HG03025 (cell line): ENCODE data around the gene CLASP1.
"Not testable (repeated sequence)": the region's sequence is repeated elsewhere in the genome, so short reads cannot be mapped to it uniquely, and the experiment has no call there.

Experiments used
- ATAC-seq: cut with Tn5 transposase; IDR thresholded peaks from one replicate; pipeline ENCODE4 v1.9.1; 2021; ENCODE audit warnings: mild to moderate bottlenecking, moderate library complexity; ENCODE audit not compliant: unreplicated experiment, low FRiP score

Gene CLASP1

DNA sequence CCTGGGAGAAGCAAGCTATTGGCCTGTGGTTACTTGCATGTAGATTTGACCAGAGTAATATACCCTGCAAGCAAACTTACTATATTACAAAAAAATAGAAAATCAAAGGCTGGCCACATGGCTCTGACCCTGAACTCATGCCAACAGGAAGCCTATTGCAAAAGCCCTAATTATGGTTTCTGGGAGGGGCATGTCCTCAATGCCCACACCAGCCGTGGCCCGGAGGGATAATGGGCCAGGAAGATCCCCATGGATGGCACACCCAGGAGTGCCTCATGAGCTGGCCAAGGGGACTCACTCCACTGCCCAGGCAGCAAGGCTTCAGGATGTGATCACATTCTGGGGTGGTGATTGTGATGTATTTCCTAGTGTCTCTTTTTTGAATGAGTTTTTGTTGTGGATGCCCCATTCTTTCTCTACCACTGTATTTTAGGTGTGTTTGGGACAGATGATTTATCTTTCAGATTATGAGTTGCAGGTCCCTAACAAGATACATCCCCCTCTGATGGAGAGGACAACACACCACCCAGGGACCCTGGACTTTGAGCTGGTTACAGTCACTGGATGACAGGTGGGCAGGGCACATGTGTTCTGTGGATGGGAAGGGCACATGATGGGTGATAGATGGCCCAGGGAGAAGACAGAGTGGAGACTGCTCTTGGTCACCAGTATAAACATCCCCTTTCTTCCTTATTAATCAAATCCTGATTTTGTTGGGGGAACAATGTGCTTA is 345.6 kb downstream of the CLASP1 start:
- no peak for ATAC-seq

DNA sequence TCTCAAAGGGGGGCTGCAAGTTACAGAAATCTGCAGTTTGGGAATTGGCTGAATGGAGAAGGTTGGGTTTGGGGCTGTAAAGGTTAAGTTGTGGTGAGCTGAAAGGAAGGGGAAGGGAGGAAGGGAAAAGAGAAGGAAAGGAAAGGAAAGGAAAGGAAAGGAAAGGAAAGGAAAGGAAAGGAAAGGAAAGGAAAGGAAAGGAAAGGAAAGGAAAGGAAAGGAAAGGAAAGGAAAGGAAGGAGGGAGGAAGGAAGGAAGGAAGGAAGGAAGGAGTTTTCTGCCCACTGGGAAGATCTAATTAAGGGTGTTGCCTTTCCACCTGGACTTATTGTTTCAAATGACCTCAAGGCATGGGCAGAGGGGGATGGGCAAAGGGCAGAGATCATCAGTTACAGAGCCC is 348.1 kb downstream of the CLASP1 start:
- ATAC-seq: not testable (repeated sequence)

DNA sequence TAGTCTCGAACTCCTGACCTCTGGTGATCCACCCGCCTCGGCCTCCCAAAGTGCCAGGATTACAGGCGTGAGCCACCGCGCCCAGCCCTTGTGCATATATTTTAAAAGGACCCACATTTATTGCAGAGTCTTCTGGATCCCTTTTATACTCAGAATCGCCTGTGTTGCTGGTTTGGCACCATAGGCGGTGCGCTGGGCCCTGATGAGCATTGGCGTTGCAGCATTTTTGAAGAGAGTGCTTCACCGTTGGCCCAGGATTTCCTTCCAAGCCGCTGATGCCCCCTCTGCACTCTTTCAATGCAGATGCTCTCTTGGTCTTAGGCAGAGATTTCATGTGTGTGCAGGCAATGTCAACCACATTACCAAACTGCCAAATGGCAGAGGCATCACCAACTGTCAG is 350.8 kb downstream of the CLASP1 start:
- ATAC-seq: no peak

DNA sequence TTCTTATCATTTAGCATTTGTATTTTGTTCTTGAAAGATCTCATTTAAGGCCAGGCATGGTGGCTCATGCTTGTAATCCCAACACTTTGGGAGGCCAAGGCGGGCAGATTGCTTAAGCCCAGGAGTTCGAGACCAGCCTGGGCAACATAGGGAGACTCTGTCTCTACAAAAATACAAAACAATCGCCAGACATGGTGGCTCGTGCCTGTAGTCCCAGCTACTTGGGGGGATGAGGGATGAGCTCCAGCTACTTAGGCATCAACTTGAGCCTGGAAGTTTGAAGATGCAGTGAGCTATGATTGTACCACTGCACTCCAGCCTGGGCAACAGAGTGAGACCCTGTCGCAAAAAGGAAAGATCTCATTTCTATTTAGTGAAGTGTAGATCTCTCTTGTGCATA is 351.4 kb downstream of the CLASP1 start:
- not testable (repeated sequence) for ATAC-seq

DNA sequence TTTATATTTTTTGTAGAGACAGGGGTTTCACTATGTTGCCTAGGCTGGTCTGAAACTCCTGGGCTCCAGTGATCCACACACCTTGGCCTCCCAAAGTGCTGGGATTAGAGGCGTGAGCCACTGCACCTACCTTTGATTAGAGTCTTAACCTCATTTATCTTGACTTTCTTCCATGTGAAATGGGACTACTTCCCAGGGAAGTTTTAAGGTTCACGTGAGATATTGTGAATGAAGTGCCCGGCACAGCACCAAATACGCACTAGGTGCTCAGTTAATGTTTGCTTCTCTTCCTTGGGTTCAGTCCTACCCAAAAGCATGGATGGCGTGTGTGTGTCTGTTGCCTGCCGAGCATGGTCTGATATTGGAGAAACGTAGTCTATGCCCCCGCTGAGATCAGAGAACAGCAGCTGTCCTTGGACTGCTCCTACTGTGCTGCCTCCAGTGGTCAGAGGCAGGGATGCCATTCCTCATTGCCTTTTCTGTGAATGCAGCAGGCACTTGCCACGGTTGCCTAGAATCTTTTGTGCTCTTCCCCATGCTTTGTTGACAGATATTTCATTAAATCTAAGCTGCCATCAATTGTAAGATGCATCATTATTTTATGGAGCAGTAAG is 351.9 kb downstream of the CLASP1 start:
- no peak for ATAC-seq

DNA sequence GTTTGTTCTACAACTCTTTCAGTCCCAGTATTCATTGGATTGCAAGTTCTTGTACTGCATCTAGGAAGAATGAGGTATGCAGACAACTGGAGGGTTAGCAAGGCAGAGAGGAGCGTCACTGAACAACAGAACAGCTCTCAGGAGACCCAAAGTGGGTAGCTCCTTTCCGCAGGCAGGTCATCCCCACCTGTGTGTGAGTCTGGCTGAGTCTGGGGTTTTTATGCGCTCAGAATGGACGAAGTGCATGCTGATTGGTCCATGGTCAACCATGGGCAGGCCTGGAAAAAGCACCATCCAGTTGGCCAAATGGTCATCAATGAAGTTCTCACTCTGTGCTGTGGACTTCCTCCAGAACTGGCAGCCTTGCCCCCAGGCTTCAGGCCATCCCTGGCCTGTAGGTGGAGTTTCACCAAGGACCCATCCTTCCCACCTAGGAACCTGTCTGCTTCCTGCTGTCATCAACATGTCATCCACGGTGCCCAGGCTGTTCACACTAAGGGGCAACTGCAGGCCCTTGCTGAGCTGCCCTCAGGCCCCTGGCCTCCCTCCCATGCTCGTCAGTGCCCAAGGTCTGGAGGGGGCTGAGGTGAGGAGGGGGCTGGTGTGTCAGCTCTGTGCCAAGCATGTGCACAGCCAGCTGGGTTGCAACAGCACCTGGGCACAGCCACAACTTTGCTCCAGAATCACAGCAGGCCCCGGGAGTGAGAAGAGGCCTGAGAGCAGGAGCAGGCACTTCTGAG is 353.2 kb downstream of the CLASP1 start:
- ATAC-seq: no peak

DNA sequence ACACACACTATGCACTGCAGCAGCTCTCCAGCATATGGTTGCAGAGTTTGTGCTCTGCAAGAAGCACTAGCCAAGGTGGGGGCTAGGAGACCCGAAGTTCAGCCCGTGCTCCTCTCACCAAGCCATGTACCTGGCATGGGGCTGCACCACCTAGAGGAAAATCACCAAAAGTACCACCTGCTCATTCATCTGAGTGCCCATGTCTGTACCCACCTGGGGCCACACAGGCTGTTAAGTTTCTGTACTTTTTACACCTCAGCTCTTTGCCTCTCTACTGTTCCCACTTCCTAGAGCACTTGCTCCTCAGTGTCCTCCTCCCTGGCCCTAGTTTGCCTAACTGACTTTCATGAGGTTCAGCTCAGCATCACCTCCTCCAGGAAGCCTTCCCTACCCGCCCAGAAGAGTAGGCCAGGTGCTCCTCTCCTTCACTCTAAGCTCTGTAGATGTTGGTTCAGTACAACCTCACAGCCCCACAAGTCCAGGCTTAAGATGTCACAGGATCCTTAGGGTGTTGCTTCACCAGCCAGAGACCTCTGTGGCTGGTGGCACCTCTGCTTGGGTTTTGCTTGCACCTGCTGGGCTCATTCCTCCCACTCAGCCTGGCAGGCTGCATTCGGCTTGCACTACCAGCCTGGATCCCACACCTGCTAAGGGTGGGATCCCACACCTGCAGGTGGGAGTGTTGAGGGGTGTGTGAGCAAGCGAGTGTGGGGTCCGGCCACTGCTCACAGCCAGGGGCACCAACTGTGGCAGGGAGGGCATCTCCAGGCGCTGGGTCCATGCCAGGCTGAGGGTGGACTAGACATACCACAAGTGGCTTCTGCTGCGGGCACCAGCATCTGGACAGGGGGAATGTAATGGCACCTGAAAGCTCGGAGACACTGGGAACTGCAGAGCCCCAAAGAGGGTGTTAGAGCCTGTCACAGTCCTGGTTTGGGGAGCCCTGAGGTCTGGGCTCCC is 354.1 kb downstream of the CLASP1 start:
- no peak for ATAC-seq

DNA sequence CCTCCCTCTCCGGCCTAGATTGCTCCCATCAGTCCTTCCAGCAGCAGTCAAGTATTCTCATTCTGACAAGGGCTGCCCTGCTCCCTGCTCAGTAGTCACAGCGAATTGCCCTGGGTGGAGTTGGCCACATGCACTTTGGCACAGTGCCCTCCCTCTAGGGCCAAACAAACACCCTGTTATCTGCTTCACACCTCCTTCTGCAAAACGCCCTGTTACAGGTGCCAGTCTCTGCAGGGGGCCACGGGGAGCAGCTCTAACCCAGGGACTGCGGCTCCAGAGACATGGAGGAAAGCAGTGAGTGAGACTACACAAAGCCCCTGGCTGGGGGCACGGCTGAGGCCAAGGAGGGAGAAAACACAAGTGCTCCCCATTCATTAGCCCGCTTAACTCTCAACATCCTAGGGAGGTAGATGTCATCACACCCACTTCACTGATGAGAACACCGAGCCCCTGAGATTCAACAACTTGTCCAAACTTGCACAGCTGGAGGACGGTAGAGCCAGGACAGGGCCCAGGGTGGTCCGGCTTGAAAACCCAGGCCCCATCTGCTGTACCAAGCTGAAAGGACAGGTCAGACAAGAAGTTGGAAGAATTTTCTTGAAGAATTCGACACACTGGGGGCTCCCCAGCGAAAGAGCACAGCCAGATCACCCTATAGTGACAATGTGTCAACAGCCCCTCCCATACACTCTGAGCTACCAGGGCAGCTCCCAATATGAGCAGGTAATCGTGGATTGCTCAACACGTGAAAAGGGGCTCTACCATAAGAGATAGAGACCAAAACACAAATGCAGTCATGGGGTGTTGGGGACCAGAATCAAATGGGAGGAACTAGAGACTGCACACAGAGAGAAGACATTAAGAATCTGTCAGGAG is 355.6 kb downstream of the CLASP1 start:
- ATAC-seq: no peak

DNA sequence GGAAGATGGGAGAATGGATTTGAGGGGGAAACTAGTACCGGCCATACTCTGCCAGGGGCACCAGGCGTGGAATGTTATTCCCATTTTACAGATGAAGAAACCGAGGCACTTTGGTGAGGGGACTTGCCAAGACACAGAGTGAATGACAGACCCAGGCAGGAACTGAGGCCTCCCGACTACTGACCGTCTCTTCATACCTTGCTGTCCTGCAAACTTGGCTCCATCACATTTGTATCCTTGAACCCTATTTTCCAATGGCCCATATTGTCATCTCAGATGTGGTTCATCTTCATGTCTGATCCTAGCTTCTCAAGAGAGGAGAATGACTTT is 358.0 kb downstream of the CLASP1 start:
- no peak for ATAC-seq

DNA sequence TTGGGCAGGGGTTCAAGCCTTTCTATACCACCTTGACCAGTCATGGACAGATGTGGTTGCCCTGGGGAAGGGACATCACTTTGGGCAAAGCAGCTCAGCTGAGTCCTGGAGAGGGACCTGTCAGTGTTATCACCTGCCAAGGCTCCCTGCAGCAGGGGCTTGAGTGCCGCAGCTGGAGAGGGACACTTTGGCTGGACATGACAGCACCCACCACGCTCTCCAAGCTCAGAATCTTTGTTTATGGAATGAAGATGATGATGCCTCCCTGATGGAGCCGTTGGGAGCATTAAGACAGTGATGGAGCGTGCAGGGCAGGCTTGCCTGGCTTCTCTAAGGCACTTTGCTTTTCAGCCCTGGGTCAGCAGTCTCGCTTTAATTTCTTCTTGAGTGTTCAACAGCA is 360.0 kb downstream of the CLASP1 start:
- ATAC-seq: no peak

DNA sequence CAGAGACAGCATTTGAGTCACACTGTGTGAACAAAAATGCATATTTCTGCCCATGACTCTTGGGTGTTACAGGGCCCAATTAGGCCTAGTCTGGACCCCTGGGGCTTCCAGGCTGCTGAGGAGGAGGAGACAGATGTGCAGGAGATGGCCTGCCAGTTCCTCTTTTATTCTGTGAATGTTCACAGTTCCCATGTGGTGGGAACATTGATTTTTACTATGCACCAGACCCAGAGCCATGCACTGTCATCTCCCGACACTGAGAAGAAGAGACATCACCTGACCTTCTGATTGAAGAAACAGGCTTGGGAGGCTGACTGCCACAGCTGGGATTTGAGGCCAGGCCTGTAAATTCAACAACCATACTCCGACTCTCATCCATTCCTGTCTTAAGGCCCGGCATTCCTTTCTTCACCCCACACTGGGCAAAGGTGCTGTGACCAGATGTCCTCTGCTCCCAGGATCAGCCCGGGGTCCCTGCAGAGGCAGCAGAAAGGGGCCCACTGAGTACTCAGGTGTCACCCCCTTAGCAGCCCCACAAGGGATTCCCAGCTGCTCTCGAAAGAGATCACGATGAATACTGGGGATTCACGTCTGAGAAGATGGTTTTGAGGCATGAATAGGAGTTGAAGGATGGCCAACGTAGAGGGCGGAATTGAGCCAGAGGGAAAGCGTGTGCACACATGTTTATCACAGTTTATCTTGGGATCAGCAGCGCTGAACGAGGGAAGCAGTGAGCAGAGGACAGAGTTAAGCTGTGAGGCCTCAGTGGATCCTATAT is 360.6 kb downstream of the CLASP1 start:
- no peak for ATAC-seq

DNA sequence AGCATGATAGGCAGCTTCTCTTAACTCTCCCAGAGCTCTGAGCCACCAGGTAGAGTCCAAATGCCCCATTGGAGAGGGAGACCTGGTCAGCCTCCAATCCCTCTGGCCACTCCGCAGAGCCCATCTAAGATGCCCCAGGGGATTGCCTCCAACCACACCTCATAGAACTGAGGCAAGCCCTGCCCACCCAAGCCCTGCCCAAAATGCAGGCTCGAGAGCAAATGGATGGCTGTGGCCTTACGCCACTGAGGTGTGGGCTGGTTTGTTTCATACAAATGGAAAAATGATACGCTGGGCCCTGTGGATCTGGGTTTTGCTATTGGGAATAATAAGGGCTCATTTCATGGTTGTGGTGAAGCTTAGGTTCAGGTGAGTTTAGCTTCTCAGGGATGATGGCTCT is 361.3 kb downstream of the CLASP1 start:
- ATAC-seq: no peak
